GM10248 (cell line): ENCODE measurements around the gene CASKIN2.

ENCODE experiments used
- CTCF ChIA-PET: fragments of 300-600 bp; sonication (Branson Sonifier 250); formaldehyde crosslinking; extraction: SDS; loops from one replicate; lab custom pipeline; 2021; ENCODE audit warnings: antibody characterized with exemption; lab: Yijun Ruan, JAX
- POLR2A ChIA-PET: fragments of 350-650 bp; sonication (Branson Sonifier 250); formaldehyde crosslinking; extraction: SDS; loops from one replicate; lab custom pipeline; 2020; ENCODE audit warnings: antibody characterized with exemption; lab: Yijun Ruan, JAX
- DNase-seq: peaks from one replicate; pipeline ENCODE4 v3.0.0; 2012; ENCODE audit errors: extremely low spot score
- CTCF ChIP-seq: IDR thresholded peaks from 2 replicates; pipeline ENCODE4 v1.5.1; 2012; ENCODE audit warnings: mild to moderate bottlenecking, low read depth; ENCODE audit errors: extremely low read depth, missing control alignments, control extremely low read depth

CASKIN2 gene

DNA sequence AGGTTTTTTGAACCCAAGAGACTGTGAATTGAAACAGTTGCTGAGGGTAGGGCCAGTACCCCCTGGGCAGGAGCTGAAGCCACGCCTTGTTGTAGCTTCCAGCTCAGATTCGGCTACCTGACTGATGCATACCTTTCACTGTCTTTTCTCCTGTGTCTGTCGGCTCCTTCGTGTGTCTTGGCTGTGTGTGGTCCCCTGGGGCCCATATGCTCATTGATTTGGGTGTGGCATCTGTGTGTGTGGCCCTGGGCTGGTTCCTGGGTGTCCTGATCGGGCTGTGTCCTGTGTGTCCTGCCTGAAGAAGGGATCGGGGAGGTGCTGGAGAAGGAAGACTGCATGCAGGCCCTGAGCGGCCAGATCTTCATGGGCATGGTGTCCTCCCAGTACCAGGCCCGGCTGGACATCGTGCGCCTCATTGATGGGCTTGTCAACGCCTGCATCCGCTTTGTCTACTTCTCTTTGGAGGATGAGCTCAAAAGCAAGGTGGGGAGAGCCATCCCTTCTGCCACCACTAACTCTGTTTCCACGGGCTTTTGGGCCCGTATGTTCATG lies 20.9 kb downstream of the CASKIN2 start:
- DNase-seq = no peak
- CTCF ChIA-PET = interaction anchor here (0.9 to 2.1 kb wide), 2 partner anchors 10 to 22 kb away, joined by 3 to 4 read pairs; partner anchors contain the start of gene TSEN54
- TF ChIP-seq CTCF = no peak
- POLR2A ChIA-PET = no interaction called here

DNA sequence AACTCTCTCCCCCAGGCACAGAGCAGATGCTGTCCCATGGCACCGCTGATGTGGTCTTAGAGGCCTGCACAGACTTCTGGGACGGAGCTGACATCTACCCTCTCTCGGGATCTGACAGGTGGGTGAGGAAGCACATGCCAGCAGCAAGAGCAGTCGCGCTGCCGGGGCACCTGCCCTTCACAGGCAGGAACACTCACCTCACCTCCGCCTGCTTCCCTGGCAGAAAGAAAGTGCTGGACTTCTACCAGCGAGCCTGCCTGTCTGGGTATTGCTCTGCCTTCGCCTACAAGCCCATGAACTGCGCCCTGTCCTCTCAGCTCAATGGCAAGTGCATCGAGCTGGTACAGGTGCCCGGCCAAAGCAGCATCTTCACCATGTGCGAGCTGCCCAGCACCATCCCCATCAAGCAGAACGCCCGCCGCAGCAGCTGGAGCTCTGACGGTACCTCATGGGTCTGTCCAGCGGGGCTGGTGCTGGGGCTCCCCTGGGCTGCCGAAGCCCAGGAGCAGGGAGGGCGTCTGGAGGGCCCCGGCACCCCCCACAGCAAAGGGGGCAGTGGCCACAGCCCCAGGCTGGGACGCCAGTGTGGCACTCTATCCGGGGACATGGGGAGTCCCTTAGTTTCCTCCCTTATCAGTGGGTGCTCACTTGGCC lies 21.7 kb downstream of the CASKIN2 start:
- POLR2A ChIA-PET = no interaction called here
- CTCF ChIA-PET = interaction anchor here (0.9 to 2.1 kb wide), 3 partner anchors 10 to 23 kb away, joined by 3 to 4 read pairs (median 3); partner anchors contain the start of gene TSEN54

GRCh38 chr17:75492555-75493168 lies 22.7 kb downstream of the CASKIN2 start:
- ChIA-PET POLR2A (no interaction called here), CTCF (interaction anchor here (1.0 to 2.1 kb wide), 3 partner anchors 9 to 24 kb away, joined by 3 to 4 read pairs (median 4); partner anchors contain the start of gene TSEN54)
- no peak for TF ChIP-seq CTCF
- DNase-seq = no peak

More for the DNA sequence above, 21.7 kb downstream of the CASKIN2 start:
- no peak for TF ChIP-seq CTCF
- DNase-seq = no peak

DNA sequence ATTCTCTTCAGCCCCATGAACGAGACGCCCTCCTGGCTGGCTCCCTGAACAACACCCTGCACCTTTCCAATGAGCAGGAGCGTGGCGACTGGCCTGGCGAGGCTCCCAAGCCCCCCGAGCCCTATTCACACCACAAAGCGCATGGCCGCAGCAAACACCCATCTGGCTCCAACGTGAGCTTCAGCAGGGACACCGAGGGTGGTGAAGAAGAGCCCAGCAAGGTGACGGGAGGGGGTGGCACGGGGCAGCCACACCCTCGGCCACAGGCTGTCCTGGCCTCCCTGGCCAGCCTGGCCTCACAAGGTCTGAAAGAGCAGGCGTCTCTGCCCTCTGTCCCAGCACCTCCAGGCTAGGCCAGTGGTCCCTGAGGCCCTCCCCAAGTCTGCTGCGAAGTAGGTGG lies 23.7 kb downstream of the CASKIN2 start:
- DNase-seq = no peak
- ChIA-PET POLR2A (no interaction called here), CTCF (interaction anchor here (1.5 kb wide), 1 partner anchor 10 kb away, joined by 4 read pairs; no protein-coding TSS in a partner anchor)
- TF ChIP-seq CTCF = no peak

DNA sequence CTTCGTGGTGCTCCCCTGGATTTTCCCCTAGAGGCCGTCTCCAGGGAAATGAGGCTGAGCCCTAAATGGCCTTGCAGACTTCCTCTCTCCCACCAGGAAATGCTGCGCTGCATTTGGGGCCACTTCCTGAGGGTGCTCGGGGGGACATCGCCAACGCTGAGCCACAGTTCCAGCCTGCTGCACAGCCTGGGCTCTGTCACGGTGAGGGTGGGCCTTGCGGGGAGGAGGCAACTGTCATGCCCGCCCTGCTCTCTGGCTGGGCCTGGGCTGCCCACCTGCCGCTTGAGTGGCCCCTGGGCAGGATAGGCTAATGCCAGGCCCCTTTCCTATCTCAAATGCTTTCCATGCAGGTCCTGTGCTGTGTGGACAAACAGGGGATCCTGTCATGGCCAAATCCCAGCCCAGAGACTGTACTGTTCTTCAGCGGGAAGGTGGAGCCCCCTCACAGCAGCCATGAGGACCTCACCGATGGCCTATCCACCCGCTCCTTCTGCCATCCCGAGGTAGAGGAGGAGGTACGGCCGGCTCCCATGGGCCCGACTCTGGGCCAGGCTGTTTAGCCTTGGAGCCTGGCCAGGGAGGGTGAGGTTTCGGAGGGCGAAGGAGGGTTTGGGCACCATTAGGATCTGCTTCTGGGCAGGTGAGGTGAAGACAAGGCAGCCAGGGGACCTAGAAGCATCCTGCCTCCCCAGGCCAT lies 24.2 kb downstream of the CASKIN2 start:
- CTCF ChIA-PET = interaction anchor here (0.8 to 1.3 kb wide), 2 partner anchors 10 to 25 kb away, joined by 3 read pairs; partner anchors contain the start of gene TSEN54

More for the DNA sequence above, 24.2 kb downstream of the CASKIN2 start:
- no peak for TF ChIP-seq CTCF
- POLR2A ChIA-PET = no interaction called here
- no peak for DNase-seq
